MM.1S (cell line): ENCODE measurements around the gene ITGB6.

Experiments
- EZH2 ChIP-seq: fragments of 300-600 bp; sonication (generic); optimal IDR thresholded peaks from 2 replicates; pipeline ENCODE3; 2017; ENCODE audit warnings: low read depth, mild to moderate bottlenecking, antibody characterized with exemption, low read length, mixed read lengths
- EZH2phosphoT487 ChIP-seq: fragments of 300-600 bp; sonication (generic); IDR thresholded peaks from 2 replicates; pipeline ENCODE4 v1.6.1; 2018; ENCODE audit warnings: antibody characterized with exemption, low read length
- TF ChIP-seq, protein P1 (sequence below): fragments of 300-600 bp; sonication (generic); IDR thresholded peaks from 2 replicates; pipeline ENCODE4 v1.5.1; 2016; ENCODE audit warnings: antibody characterized with exemption, low read length, mixed read lengths

DNA sequence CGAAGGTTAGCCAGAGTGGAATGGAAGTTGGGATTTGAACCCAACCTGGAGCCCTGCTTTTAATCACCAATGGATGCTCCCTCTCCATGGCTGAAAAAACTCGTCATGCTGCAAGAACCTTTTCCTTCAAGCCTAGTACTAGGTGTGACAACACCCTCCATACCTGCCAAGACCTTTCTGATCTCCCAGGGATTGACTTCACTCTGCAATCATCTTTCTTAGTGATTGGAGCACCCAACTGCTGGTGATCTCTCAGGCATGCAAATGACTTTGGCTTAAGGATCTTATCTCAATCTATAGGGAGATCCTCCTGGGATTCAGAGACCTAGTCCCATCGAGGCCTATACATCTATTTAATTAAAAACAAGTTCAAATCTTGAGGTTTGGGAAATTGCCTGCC lies 23.5 kb upstream of the ITGB6 start:
- TF ChIP-seq, protein P1, sequence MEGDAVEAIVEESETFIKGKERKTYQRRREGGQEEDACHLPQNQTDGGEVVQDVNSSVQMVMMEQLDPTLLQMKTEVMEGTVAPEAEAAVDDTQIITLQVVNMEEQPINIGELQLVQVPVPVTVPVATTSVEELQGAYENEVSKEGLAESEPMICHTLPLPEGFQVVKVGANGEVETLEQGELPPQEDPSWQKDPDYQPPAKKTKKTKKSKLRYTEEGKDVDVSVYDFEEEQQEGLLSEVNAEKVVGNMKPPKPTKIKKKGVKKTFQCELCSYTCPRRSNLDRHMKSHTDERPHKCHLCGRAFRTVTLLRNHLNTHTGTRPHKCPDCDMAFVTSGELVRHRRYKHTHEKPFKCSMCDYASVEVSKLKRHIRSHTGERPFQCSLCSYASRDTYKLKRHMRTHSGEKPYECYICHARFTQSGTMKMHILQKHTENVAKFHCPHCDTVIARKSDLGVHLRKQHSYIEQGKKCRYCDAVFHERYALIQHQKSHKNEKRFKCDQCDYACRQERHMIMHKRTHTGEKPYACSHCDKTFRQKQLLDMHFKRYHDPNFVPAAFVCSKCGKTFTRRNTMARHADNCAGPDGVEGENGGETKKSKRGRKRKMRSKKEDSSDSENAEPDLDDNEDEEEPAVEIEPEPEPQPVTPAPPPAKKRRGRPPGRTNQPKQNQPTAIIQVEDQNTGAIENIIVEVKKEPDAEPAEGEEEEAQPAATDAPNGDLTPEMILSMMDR, result no peak
- TF ChIP-seq EZH2, result no peak
- TF ChIP-seq EZH2phosphoT487, result no peak
